Uterus (tissue), 4 donors: ENCODE results near the gene CNNM2. TPM values are rescaled to one million over a fixed set of nuclear protein-coding genes. Genes with fewer than 3 reads are reported as not detected.
"Not testable (repeated sequence)": the region's sequence is repeated elsewhere in the genome, so short reads cannot be mapped to it uniquely, and the experiment has no call there.

Experiments
- DNase-seq, 2 donors: peaks; one replicate each; pipeline ENCODE4 v3.0.0-alpha.2; 2019 to 2020
- H3K27ac ChIP-seq, 2 donors: fragments of 200-600 bp; sonication (generic); 1 replicate in 1 of 2; 2 replicates in 1 of 2; pipeline ENCODE4 v1.5.1; 2016 to 2018
- H3K27me3 ChIP-seq, 2 donors: fragments of 200-600 bp; sonication (generic); one replicate each; pipeline ENCODE4 v1.5.1; 2018 to 2019; ENCODE audit warnings: control low read depth in 1 of 2
- H3K36me3 ChIP-seq, 2 donors: fragments of 200-600 bp; sonication (generic); one replicate each; pipeline ENCODE4 v1.5.1; 2019; ENCODE audit warnings: control low read depth in 1 of 2
- H3K4me1 ChIP-seq, 2 donors: fragments of 200-600 bp; sonication (generic); one replicate each; pipeline ENCODE4 v1.5.1; 2018 to 2019; ENCODE audit warnings: control low read depth in 1 of 2
- H3K4me3 ChIP-seq, 2 donors: fragments of 200-600 bp; sonication (generic); 1 replicate in 1 of 2; 2 replicates in 1 of 2; pipeline ENCODE4 v1.5.1; 2018 to 2019; ENCODE audit warnings: mild to moderate bottlenecking in 1 of 2
- H3K9me3 ChIP-seq, 2 donors: fragments of 200-600 bp; sonication (generic); one replicate each; pipeline ENCODE4 v1.5.1; 2019; ENCODE audit warnings: control low read depth in 1 of 2
- POLR2A ChIP-seq, 2 donors: fragments of 450-650 bp; IDR thresholded peaks; one replicate each; pipeline ENCODE4 v1.6.1; 2016; ENCODE audit warnings: antibody characterized with exemption in 2 of 2, mild to moderate bottlenecking in 1 of 2, moderate library complexity in 1 of 2
- intact Hi-C: fragments of 100-400 bp; cut with DNase I; formaldehyde crosslinking; loops from one replicate; pipeline ENCODE4 v1.15.1; 2023; ENCODE audit warnings: low total_unique reads
- total RNA-seq, 4 donors: library from RNA; depleted of rRNA in 3 of 4; stranded (reverse); fragments of >200 nt in 3 of 4; gene quantifications; one replicate each; pipeline versions ENCODE4 v1.1.0 to v1.2.4, GENCODE V29; 2014 to 2023
- TF ChIP-seq, protein P1 (sequence below), 4 experiments: fragments of 200-600 bp in 2 of 4; fragments of 450-650 bp in 2 of 4; sonication (generic) in 2 of 4; IDR thresholded peaks; one replicate each; pipeline ENCODE4 v1.5.1; 2016 to 2019; ENCODE audit warnings: antibody characterized with exemption in 4 of 4, mild to moderate bottlenecking in 2 of 4, moderate library complexity in 1 of 4
- donor health status: DM: yes; HTN: yes; CAD: no.

The CNNM2 gene
- total RNA-seq, 4 donors from 2014 or later, result 5.1 to 11.0 (median 7.4) TPM

DNA sequence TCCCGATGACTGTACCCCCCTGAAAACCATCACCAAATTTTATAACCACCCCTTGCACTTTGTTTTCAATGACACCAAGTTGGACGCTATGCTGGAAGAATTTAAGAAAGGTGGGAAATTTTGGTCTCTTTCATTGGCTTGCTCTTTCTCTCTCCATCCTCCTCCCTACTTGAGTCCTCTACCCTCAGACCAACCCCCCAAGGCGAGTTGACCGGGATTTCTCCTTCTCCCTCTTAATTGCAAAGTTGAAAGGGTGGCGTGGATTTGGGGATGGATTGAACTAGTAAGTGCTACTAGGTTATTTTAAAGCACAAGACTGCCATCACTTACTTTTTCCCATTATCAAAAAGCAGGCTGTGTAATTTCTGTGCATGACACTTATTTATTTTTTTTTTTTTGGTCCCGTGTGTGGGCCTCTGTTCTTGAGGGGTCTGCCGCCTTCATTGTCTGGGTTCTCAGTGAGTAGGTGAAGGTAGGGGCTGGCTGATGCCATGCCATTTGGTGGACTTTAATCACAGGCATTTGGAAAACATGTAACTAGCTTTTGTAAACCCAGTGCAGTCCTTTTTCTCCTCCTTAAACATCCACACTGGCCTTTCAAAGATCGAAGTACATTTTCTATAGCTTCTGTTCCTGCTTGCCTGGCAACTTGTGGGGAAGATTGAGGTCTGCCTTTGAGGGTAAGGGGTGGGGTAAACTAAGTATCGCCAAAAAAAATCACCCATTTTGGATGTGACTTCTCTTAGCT, 2.1 kb downstream of the CNNM2 start:
- no peaks in the 10 kb centered on the region for H3K36me3 ChIP-seq
- H3K9me3 ChIP-seq, result no peaks in the 10 kb centered on the region
- H3K27ac ChIP-seq, result peak overlapping the region in 1 of 2 donors; percentile 5
- H3K4me1 ChIP-seq, result peaks cover 0 to 4% of the 10 kb centered on the region in 2 donors
- peak overlapping the region; percentile 54 to 79 for H3K4me3 ChIP-seq
- H3K27me3 ChIP-seq, result no peaks in the 10 kb centered on the region
- no peak for DNase-seq
- TF ChIP-seq, protein P1, sequence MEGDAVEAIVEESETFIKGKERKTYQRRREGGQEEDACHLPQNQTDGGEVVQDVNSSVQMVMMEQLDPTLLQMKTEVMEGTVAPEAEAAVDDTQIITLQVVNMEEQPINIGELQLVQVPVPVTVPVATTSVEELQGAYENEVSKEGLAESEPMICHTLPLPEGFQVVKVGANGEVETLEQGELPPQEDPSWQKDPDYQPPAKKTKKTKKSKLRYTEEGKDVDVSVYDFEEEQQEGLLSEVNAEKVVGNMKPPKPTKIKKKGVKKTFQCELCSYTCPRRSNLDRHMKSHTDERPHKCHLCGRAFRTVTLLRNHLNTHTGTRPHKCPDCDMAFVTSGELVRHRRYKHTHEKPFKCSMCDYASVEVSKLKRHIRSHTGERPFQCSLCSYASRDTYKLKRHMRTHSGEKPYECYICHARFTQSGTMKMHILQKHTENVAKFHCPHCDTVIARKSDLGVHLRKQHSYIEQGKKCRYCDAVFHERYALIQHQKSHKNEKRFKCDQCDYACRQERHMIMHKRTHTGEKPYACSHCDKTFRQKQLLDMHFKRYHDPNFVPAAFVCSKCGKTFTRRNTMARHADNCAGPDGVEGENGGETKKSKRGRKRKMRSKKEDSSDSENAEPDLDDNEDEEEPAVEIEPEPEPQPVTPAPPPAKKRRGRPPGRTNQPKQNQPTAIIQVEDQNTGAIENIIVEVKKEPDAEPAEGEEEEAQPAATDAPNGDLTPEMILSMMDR (IDR thresholded peaks at IDR 0.05), result no peak
- TF ChIP-seq POLR2A (IDR thresholded peaks at IDR 0.05), result no peak
- intact Hi-C loops, result loop anchor here (5.0 kb wide), 2 partner anchors 147 to 322 kb away; no protein-coding TSS in a partner anchor

DNA sequence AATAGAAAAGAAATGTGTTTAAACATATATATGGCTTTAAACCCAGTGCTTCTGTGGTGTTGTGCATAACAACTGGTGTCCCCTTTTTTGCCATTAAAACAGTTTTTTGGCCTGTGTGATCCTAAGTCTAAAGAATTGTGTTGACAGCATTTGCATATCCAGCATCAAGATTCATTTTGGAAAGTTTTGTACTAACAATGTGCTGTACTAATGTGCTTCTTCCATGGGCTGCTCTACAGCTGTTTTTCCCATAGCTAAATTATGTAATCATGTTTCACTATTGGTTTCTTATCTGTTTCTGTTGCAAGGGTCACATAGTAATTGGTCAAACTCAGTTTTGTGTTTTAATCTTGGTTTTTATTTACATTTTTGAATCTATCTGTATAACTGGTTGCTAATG, 5.5 kb downstream of the CNNM2 start:
- intact Hi-C loops, result no loop called here
- H3K27ac ChIP-seq, result no peak overlapping the region
- H3K4me3 ChIP-seq, result no peak overlapping the region
- H3K4me1 ChIP-seq, result no peaks in the 10 kb centered on the region
- H3K27me3 ChIP-seq, result no peaks in the 10 kb centered on the region
- no peaks in the 10 kb centered on the region for H3K9me3 ChIP-seq
- no peak for DNase-seq
- no peaks in the 10 kb centered on the region for H3K36me3 ChIP-seq
- no peak for TF ChIP-seq POLR2A (IDR thresholded peaks at IDR 0.05)
- TF ChIP-seq, protein P1 (IDR thresholded peaks at IDR 0.05), result no peak

DNA sequence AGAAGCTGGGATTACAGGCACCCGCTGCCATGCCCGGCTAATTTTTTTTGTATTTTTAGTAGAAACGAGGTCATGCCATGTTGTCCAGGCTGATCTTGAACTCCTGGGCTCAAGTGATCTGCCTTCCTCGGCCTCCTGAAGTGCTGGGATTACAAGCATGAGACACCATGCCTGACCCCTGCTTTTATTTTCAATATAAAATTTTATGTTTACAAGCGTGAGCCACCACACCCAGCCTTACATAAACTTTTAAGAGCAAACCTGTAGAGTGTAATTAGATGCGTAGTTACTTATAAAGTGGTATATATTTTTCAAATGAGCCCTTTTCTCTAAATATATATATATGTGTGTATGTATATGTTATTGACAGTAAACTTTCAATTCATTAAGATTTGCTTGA, 8.7 kb downstream of the CNNM2 start:
- TF ChIP-seq POLR2A (IDR thresholded peaks at IDR 0.05), result no peak
- TF ChIP-seq, protein P1 (IDR thresholded peaks at IDR 0.05), result no peak
- no peak for DNase-seq
- intact Hi-C loops, result no loop called here

DNA sequence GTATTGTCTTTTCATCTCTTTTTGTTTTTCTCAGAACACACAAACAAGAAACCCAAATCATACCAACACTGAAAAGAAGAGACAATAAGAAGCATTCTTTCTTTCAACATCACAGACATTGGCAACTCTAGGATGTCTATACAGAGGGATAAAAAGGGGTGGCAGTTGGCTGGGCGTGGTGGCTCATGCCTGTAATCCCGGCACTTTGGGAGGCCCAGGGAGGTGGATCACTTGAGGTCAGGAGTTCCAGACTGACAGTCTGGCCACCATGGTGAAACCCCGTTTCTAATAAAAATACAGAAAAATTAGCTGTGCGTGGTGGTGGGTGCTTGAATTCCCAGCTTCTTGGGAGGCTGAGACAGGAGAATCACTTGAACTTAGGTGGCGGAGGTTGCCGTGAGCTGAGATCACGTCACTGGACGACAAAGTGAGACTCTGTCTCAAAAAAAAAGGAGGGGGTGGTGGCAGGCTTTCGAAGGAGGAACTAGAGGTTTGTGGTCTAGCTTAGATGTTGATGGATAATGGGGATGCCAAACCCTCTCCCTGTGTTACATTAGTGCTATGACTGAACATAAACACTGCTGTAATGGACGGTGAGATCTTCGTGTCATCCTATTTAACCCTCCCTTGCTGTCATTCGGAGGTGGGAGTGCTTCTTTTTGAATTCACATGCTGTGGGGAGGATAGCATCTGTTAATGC, 9.4 kb downstream of the CNNM2 start:
- Histone ChIP-seq H3K9me3 (no peaks in the 10 kb centered on the region), H3K27ac (no peak overlapping the region), H3K36me3 (no peaks in the 10 kb centered on the region), H3K27me3 (no peaks in the 10 kb centered on the region), H3K4me3 (no peak overlapping the region), H3K4me1 (no peaks in the 10 kb centered on the region)
- intact Hi-C loops, result no loop called here
- no peak for DNase-seq
- TF ChIP-seq, protein P1 (IDR thresholded peaks at IDR 0.05), result no peak
- no peak for TF ChIP-seq POLR2A (IDR thresholded peaks at IDR 0.05)

More for the DNA sequence above, 8.7 kb downstream of the CNNM2 start:
- no peaks in the 10 kb centered on the region for H3K36me3 ChIP-seq
- H3K27ac ChIP-seq, result no peak overlapping the region
- H3K27me3 ChIP-seq, result no peaks in the 10 kb centered on the region
- H3K4me1 ChIP-seq, result no peaks in the 10 kb centered on the region
- no peak overlapping the region for H3K4me3 ChIP-seq
- H3K9me3 ChIP-seq, result no peaks in the 10 kb centered on the region

DNA sequence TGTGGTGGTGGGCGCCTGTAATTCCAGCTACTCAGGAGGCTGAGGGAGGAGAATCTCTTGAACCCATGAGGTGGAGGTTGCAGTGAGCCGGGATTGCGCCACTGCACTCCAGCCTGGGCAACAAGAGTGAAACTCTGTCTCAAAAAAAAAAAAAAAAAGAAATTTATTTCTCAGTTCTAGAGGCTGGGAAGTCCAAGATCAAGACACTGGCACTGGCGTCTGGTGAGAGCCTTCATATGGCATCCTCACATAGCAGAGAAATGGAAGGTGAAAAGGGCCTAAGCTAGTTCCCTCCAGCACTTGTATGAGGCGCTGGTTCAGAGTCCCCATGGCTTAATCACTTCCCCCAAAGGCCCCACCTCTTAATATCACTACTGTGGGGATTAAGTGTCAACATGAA, 10.3 kb downstream of the CNNM2 start:
- intact Hi-C loops, result not testable (repeated sequence)

More for the DNA sequence above, 10.3 kb downstream of the CNNM2 start:
- DNase-seq, H3K27me3 ChIP-seq, H3K4me3 ChIP-seq, H3K36me3 ChIP-seq, H3K27ac ChIP-seq, H3K9me3 ChIP-seq, H3K4me1 ChIP-seq: not testable (repeated sequence)
